Amygdala (tissue), 56 donors: ENCODE measurements around the gene CCDC92B.

Experiments
- DNase-seq, 56 donors: peaks; one replicate each; lab custom pipeline; 2025; lab: John Stamatoyannopoulos, UW

The CCDC92B gene

GRCh38 chr17:2723505-2723996, 25.9 kb downstream of the CCDC92B start:
- DNase-seq: no peak

- no peak for DNase-seq
These were observed 26.8 kb downstream of the CCDC92B start for GRCh38 chr17:2722611-2723010.

- no peak for DNase-seq
These were observed 27.8 kb downstream of the CCDC92B start for GRCh38 chr17:2721603-2722002.

- DNase-seq: no peak
These were observed 29.6 kb downstream of the CCDC92B start for GRCh38 chr17:2719861-2720260.

- DNase-seq: no peak
These were observed 31.1 kb downstream of the CCDC92B start for GRCh38 chr17:2718150-2718938.

GRCh38 chr17:2716649-2717048, 32.8 kb downstream of the CCDC92B start:
- no peak for DNase-seq

GRCh38 chr17:2713881-2714280, 35.6 kb downstream of the CCDC92B start:
- no peak for DNase-seq

GRCh38 chr17:2712300-2713043, 37.0 kb downstream of the CCDC92B start:
- DNase-seq: peak in 3 of 56 donors; percentile 45 to 49 (median 45)

GRCh38 chr17:2711608-2712299, 37.7 kb downstream of the CCDC92B start, which contains the start of gene CLUH:
CLUH (minus strand) TSS chr17:2711764; CDS start chr17:2711661, 103 bp downstream.
- DNase-seq: peak; percentile 75 to 97 (median 90)

GRCh38 chr17:2710803-2711607, 38.4 kb downstream of the CCDC92B start:
- DNase-seq: peak in 1 of 56 donors; percentile 19

GRCh38 chr17:2710071-2710802, 39.2 kb downstream of the CCDC92B start:
- no peak for DNase-seq

- no peak for DNase-seq
These were observed 40.2 kb downstream of the CCDC92B start for GRCh38 chr17:2709183-2709661.

- no peak for DNase-seq
These were observed 40.8 kb downstream of the CCDC92B start for GRCh38 chr17:2708585-2709182.

GRCh38 chr17:2707721-2708584, 41.5 kb downstream of the CCDC92B start:
- peak in 46 of 56 donors; percentile 16 to 82 (median 60) for DNase-seq

GRCh38 chr17:2706911-2707510, 42.4 kb downstream of the CCDC92B start:
- peak in 1 of 56 donors; percentile 17 for DNase-seq

GRCh38 chr17:2705888-2706795, 43.3 kb downstream of the CCDC92B start:
- DNase-seq: no peak
